ENCODE results near the gene MAPRE2.

DNA sequence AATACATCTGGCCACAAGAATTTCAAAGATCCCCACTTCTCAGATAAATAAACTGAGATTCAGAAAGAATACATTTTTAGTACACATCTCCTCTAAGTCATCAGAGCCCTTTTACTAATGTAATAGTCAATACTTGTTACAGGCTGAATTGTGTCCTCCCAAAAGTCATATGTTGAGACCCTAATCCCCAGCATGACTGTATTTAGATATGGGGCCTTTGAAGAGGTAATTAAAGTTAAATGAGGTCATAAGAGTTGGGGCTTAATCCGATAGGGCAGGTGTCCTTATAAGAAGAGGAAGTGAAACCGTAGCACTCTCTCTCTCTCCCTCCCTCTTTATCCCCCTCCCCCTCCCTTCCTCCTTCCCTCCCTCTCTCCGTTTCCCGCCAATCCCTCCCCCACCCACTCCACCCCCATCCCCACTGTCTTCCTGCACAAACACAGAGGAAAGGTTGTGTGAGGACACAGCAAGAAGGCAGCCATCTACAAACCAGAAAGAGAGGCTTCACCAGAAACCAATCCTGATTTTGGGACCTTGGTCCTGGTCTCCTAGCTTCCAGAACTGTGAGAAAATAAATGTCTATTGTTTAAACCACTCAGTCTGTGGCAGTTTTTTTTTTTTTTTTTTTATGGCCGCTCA lies 133.0 kb downstream of the MAPRE2 start:
- TF ChIP-seq POLR2A (IDR thresholded peaks at IDR 0.05): no peak
- TF ChIP-seq, protein P1, sequence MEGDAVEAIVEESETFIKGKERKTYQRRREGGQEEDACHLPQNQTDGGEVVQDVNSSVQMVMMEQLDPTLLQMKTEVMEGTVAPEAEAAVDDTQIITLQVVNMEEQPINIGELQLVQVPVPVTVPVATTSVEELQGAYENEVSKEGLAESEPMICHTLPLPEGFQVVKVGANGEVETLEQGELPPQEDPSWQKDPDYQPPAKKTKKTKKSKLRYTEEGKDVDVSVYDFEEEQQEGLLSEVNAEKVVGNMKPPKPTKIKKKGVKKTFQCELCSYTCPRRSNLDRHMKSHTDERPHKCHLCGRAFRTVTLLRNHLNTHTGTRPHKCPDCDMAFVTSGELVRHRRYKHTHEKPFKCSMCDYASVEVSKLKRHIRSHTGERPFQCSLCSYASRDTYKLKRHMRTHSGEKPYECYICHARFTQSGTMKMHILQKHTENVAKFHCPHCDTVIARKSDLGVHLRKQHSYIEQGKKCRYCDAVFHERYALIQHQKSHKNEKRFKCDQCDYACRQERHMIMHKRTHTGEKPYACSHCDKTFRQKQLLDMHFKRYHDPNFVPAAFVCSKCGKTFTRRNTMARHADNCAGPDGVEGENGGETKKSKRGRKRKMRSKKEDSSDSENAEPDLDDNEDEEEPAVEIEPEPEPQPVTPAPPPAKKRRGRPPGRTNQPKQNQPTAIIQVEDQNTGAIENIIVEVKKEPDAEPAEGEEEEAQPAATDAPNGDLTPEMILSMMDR (IDR thresholded peaks at IDR 0.05): no peak
- no peak for TF ChIP-seq EP300 (IDR thresholded peaks at IDR 0.05)
- no peak for TF ChIP-seq POLR2AphosphoS5 (IDR thresholded peaks at IDR 0.05)

All from gastroesophageal sphincter (tissue), 3 donors.